ENCODE results near the gene HTR1B.

HTR1B gene

GRCh38 chr6:77425671-77426070 lies 37.6 kb downstream of the HTR1B start:
- Histone ChIP-seq H3K9me2 (replicated peaks; ENCODE audit: control insufficient read depth, low read length) (no peaks in the 10 kb centered on the region), H3K9me3 (ENCODE audit: control insufficient read depth, insufficient read depth, low read length) (no peaks in the 10 kb centered on the region), H3K36me3 (ENCODE audit: control insufficient read depth, low read length) (no peaks in the 10 kb centered on the region), H3K4me2 (ENCODE audit: low read length) (no peak overlapping the region), H3K79me2 (ENCODE audit: control insufficient read depth, low read length) (no peaks in the 10 kb centered on the region), H3K27ac (ENCODE audit: low read depth, low read length) (no peak overlapping the region), H3K27me3 (ENCODE audit: control insufficient read depth, low read length) (no peaks in the 10 kb centered on the region), H3K4me3 (ENCODE audit: low read length) (no peak overlapping the region), H3F3A (ENCODE audit: control insufficient read depth, insufficient read depth) (no peaks in the 10 kb centered on the region), H3K4me1 (ENCODE audit: control insufficient read depth, low read length) (no peaks in the 10 kb centered on the region), H4K20me1 (ENCODE audit: control insufficient read depth, insufficient read depth, low read depth, low read length) (no peaks in the 10 kb centered on the region)
- no peak for TF ChIP-seq EZH2phosphoT487 (IDR thresholded peaks at IDR 0.05; ENCODE audit: borderline replicate concordance, low read length)
- TF ChIP-seq, protein P1, sequence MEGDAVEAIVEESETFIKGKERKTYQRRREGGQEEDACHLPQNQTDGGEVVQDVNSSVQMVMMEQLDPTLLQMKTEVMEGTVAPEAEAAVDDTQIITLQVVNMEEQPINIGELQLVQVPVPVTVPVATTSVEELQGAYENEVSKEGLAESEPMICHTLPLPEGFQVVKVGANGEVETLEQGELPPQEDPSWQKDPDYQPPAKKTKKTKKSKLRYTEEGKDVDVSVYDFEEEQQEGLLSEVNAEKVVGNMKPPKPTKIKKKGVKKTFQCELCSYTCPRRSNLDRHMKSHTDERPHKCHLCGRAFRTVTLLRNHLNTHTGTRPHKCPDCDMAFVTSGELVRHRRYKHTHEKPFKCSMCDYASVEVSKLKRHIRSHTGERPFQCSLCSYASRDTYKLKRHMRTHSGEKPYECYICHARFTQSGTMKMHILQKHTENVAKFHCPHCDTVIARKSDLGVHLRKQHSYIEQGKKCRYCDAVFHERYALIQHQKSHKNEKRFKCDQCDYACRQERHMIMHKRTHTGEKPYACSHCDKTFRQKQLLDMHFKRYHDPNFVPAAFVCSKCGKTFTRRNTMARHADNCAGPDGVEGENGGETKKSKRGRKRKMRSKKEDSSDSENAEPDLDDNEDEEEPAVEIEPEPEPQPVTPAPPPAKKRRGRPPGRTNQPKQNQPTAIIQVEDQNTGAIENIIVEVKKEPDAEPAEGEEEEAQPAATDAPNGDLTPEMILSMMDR (IDR thresholded peaks at IDR 0.05; ENCODE audit: low read depth, low read length, poor library complexity, severe bottlenecking), result no peak

DNA sequence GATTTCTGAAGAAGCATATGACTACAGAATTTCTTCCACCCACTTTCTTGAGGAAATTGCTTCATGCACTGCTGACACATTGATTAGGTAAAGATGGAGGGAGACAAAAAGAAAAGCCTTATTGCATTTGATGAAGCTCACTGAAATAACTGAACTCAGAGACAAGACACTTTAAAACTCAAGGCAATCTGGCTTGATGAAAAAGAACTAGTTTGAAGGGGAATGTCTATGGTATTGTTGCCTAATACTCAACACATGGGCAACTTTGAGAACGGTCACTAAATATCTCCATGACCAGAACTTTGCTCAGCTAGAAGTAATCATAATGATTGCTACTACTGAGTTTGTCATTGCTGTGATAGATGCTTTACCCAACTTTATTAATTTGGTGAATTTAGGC lies 38.1 kb downstream of the HTR1B start:
- Histone ChIP-seq H3K4me3 (ENCODE audit: low read length) (no peak overlapping the region), H3F3A (ENCODE audit: control insufficient read depth, insufficient read depth) (no peaks in the 10 kb centered on the region), H3K4me2 (ENCODE audit: low read length) (no peak overlapping the region)

DNA sequence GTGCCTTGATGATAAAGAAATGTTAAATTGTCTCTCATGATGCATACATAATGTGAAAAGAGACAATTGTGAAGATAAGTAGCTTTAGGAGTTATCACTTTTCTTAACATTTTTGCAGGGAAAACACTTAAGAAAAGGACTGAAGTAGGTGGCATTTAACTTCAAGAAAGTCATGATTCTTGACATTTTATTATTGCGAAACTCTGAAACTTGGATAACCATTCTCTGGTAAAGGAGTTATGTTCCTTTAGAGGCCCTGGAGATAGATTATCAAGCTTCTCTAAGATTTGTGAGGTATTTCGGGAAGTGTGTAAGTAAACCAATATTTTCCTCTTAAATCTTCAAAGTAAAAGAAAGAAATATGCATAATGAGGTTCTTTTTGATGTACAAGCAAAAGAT lies 38.5 kb downstream of the HTR1B start:
- TF ChIP-seq, protein P1 (IDR thresholded peaks at IDR 0.05; ENCODE audit: low read depth, low read length, poor library complexity, severe bottlenecking), result no peak
- Histone ChIP-seq H3K9me3 (ENCODE audit: control insufficient read depth, insufficient read depth, low read length) (no peaks in the 10 kb centered on the region), H4K20me1 (ENCODE audit: control insufficient read depth, insufficient read depth, low read depth, low read length) (no peaks in the 10 kb centered on the region)

More for the DNA sequence above, 38.1 kb downstream of the HTR1B start:
- Histone ChIP-seq H3K27ac (ENCODE audit: low read depth, low read length) (no peak overlapping the region), H3K4me1 (ENCODE audit: control insufficient read depth, low read length) (no peaks in the 10 kb centered on the region), H3K9me2 (replicated peaks; ENCODE audit: control insufficient read depth, low read length) (no peaks in the 10 kb centered on the region), H3K9me3 (ENCODE audit: control insufficient read depth, insufficient read depth, low read length) (no peaks in the 10 kb centered on the region), H3K36me3 (ENCODE audit: control insufficient read depth, low read length) (no peaks in the 10 kb centered on the region), H4K20me1 (ENCODE audit: control insufficient read depth, insufficient read depth, low read depth, low read length) (no peaks in the 10 kb centered on the region), H3K79me2 (ENCODE audit: control insufficient read depth, low read length) (no peaks in the 10 kb centered on the region), H3K27me3 (ENCODE audit: control insufficient read depth, low read length) (no peaks in the 10 kb centered on the region)
- TF ChIP-seq, protein P1 (IDR thresholded peaks at IDR 0.05; ENCODE audit: low read depth, low read length, poor library complexity, severe bottlenecking), result no peak
- no peak for TF ChIP-seq EZH2phosphoT487 (IDR thresholded peaks at IDR 0.05; ENCODE audit: borderline replicate concordance, low read length)

GRCh38 chr6:77416839-77417238 lies 46.5 kb downstream of the HTR1B start:
- H3K27ac ChIP-seq (ENCODE audit: low read depth, low read length), result no peak overlapping the region
- H3K27me3 ChIP-seq (ENCODE audit: control insufficient read depth, low read length), result no peaks in the 10 kb centered on the region
- no peaks in the 10 kb centered on the region for H3K9me3 ChIP-seq (ENCODE audit: control insufficient read depth, insufficient read depth, low read length)
- H3K4me1 ChIP-seq (ENCODE audit: control insufficient read depth, low read length), result no peaks in the 10 kb centered on the region
- no peak for TF ChIP-seq EZH2phosphoT487 (IDR thresholded peaks at IDR 0.05; ENCODE audit: borderline replicate concordance, low read length)
- TF ChIP-seq, protein P1 (IDR thresholded peaks at IDR 0.05; ENCODE audit: low read depth, low read length, poor library complexity, severe bottlenecking), result no peak
- H3K36me3 ChIP-seq (ENCODE audit: control insufficient read depth, low read length), result no peaks in the 10 kb centered on the region
- H3K4me2 ChIP-seq (ENCODE audit: low read length), result no peak overlapping the region
- no peaks in the 10 kb centered on the region for H3F3A ChIP-seq (ENCODE audit: control insufficient read depth, insufficient read depth)
- no peak overlapping the region for H3K4me3 ChIP-seq (ENCODE audit: low read length)
- no peaks in the 10 kb centered on the region for H3K9me2 ChIP-seq (replicated peaks; ENCODE audit: control insufficient read depth, low read length)
- H3K79me2 ChIP-seq (ENCODE audit: control insufficient read depth, low read length), result no peaks in the 10 kb centered on the region
- H4K20me1 ChIP-seq (ENCODE audit: control insufficient read depth, insufficient read depth, low read depth, low read length), result no peaks in the 10 kb centered on the region

More for the DNA sequence above, 38.5 kb downstream of the HTR1B start:
- Histone ChIP-seq H3K27ac (ENCODE audit: low read depth, low read length) (no peak overlapping the region), H3K27me3 (ENCODE audit: control insufficient read depth, low read length) (no peaks in the 10 kb centered on the region), H3K36me3 (ENCODE audit: control insufficient read depth, low read length) (no peaks in the 10 kb centered on the region), H3K79me2 (ENCODE audit: control insufficient read depth, low read length) (no peaks in the 10 kb centered on the region), H3F3A (ENCODE audit: control insufficient read depth, insufficient read depth) (no peaks in the 10 kb centered on the region), H3K4me2 (ENCODE audit: low read length) (no peak overlapping the region), H3K4me3 (ENCODE audit: low read length) (no peak overlapping the region), H3K9me2 (replicated peaks; ENCODE audit: control insufficient read depth, low read length) (no peaks in the 10 kb centered on the region), H3K4me1 (ENCODE audit: control insufficient read depth, low read length) (no peaks in the 10 kb centered on the region)

Data from DOHH2 (cell line).